NCI-H2227 treated with DMSO at 0.1 percent for 48 hours (cell line): ENCODE measurements around the gene DNAJC22.
"Not testable (repeated sequence)": the region's sequence is repeated elsewhere in the genome, so short reads cannot be mapped to it uniquely, and the experiment has no call there.

Source experiments
- DNase-seq: peaks from one replicate; lab custom pipeline; 2025; lab: John Stamatoyannopoulos, UW

The DNAJC22 gene

DNA sequence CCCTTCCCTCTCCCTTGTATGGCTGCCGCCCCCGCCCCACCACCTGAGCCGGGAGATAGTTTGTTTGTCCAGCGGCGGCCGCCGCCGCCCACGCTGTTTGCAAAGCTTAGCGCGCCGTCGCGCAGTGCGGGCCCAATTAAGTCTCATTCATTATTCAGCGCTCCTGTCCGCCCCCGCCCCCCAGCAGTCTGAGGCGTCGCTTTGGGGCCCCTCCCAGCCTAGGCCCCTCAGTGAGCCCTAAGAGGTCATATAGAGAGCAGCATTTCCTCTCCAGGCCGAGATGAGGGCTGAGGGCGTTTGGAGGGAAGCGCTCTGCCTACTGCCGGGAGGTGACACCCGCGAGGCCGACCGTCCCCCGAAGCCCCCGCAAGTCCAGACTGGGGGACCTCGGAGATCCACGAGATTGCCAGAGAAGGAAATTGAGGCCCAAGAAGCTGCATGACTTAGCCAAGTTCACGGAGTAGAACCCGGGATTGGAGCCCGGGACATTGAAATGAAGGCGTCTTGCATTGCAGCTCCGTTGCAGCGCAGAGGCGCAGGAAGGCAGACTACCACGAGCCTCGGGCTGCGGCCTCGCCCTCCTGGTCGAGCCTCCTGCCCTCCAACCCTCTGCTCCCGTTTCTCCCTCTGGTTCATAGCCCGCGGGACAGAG is at the start of gene DNAJC22:
DNAJC22 (plus strand) TSS at position 230 of the 652 bp plus-strand sequence. CDS start 1,985 bp downstream, outside the sequence.
- DNase-seq = no peak

DNA sequence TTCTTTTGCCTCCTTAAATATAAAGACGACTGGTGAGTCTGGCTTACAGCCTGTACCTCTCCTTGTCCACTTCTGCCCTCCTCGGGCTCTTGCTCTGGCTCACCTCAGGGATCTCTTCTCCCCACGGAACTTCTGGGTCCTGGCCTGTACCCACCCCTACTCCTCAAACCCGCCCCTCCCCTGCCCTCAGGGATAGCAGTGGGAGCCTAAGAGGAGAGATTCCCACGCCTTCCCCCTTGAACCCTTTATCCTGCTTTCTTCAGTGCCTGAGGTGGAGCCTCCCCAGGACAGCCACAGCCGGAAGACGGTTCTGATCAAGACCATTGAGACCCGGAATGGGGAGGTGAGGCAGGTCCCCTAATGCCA is 49.0 kb upstream of the DNAJC22 start:
- DNase-seq = no peak

DNA sequence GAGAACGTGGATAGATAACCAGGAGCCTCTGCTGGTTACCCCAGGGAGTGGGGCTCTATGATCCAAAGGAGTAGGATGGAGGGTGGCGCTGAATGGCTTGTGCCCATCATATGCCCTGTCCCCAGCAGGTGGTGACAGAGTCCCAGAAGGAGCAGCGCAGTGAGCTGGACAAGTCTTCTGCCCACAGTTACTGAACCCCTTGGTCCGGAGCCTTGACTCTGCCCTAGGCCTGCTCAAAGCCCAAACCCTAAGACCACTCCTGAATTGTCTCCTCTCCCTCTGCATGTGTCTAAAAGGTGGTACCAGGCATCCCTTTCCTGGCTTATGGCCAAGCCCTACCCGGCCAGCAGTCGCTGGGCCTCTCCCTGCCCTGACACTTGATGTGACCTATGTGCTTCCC is 48.5 kb upstream of the DNAJC22 start:
- DNase-seq = no peak

DNA sequence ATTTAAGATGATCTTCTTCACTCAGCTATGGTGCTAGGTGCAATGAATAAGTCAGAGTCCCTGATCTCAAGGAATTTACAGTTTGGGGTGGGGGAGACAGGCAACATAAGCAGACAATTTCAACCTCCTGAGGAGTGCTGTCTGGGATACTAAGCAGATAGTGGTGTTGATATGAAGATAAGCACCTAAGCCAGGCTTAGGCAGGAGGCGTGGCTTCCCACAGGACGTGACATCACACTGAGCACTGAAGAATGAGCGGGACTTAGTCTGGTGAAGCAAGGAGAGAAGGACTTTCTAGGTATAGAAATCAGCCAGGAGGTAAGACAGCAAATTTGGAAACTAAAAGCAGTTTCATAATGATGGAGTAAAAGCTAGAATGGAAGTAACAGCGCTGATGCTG is 44.9 kb upstream of the DNAJC22 start:
- DNase-seq = no peak

DNA sequence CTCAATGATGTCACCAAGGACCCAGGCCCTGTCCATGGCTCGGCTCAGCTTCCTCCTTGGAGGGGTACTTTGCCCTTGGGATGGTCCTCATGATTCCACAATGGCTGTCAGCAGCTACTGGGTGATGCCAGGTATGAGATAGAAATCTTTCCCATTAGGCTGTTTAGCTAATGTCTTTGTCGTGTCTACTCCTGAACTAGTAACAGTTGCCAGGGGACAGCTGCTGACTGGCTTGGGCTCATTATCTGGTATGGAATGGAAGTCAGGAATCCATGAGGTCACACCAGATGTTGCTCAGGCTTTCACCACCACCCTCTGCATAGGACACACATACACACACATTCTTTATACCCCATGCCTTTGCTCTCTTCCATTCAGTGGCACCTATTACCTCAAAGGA is 42.5 kb upstream of the DNAJC22 start:
- DNase-seq = no peak

DNA sequence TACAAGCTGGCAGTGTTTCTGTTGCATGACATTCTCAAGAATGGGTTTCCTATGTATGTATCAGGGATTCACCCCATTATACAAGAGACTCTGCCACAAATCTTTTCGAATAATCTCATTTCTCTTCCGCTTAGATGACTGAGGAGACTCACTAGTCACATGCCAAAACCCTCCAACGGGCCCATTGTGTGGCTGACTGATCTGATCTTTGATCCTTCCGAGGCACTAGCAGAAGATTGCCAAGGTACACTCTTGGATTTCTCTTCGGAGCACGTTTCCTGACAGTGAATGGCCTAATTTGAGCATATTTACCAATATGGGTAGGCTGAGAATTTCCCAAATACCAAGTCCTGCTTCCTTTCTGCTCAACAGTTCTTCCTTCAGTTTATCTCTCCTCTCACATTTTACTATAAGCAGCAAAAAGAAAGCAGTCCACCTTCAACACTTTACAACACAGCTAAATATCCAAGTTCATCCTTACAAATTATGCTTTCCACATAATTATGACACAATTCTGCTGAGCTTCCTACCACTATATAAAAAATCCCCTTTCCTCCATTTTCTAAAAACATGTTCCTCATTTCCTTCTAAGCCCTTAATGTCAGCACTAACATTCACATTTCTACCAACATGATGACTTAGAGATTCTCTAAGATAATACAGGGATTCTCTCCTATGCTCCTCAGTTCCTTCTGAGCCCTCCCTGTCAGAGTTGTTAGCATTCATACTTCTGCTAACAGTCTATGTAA is 40.8 kb upstream of the DNAJC22 start:
- no peak for DNase-seq

DNA sequence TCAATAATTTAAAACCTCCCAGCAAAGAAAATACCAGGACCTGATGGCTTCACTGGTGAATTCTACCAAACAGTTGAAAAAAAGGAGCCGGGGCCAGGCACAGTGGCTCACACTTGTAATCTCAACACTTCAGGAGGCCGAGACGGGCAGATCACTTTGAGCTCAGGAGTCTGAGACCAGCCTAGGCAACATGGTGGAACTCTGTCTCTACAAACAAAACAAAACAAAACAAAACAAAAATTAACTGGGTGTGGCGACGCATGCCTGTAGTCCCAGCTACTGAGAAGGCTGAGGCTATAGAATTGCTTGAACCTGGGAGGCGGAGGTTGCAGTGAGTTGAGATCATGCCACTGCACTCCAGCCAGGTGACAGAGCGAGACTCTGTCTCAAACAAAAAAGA is 37.3 kb upstream of the DNAJC22 start:
- DNase-seq = no peak

DNA sequence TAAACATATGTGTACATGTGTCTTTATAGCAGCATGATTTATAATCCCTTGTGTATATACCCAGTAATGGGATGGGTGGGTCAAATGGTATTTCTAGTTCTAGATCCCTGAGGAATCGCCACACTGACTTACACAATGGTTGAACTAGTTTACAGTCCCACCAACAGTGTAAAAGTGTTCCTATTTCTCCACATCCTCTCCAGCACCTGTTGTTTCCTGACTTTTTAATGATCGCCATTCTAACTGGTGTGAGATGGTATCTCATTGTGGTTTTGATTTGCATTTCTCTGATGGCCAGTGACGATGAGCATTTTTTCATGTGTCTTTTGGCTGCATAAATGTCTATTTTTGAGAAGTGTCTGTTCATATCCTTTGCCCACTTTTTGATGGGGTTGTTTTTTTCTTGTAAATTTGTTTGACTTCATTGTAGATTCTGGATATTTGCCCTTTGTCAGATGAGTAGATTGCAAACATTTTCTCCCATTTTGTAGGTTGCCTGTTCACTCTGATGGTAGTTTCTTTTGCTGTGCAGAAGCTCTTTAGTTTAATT is 36.2 kb upstream of the DNAJC22 start:
- not testable (repeated sequence) for DNase-seq

DNA sequence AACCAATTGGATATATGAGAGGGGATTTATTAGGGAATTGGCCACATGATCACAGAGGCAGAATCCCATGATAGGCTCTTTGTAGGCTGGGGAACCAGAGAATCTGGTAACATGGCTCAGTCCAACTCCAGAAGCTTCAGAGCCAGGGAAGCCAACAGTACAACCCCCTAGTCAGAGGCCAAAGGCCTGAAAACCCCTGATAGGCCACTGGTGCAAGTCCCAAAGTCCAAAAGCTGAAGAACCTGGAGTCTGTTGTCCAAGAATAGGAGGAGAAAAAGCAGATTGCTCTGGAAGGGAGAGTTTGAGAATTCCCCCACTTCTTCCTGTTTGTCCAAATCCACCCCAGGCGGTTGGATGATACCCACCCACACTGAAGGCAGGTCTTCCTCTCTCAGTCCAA is 31.9 kb upstream of the DNAJC22 start:
- no peak for DNase-seq

DNA sequence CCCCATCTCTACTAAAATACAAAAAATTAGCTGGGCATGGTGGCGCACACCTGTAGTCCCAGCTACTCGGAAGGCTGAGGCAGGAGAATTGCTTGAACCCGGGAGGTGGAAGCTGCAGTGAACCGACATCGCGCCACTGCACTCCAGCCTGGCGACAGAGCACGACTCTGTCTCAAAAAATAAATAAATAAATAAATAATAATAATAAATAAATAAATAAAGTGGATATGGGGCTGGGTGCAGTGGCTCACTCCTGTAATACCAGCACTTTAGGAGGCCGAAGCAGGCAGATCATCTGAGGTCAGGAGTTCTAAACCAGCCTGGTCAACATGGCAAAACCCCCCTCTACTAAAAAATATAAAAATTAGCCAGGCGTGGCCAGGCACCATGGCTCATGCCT is 29.6 kb upstream of the DNAJC22 start:
- DNase-seq = not testable (repeated sequence)

DNA sequence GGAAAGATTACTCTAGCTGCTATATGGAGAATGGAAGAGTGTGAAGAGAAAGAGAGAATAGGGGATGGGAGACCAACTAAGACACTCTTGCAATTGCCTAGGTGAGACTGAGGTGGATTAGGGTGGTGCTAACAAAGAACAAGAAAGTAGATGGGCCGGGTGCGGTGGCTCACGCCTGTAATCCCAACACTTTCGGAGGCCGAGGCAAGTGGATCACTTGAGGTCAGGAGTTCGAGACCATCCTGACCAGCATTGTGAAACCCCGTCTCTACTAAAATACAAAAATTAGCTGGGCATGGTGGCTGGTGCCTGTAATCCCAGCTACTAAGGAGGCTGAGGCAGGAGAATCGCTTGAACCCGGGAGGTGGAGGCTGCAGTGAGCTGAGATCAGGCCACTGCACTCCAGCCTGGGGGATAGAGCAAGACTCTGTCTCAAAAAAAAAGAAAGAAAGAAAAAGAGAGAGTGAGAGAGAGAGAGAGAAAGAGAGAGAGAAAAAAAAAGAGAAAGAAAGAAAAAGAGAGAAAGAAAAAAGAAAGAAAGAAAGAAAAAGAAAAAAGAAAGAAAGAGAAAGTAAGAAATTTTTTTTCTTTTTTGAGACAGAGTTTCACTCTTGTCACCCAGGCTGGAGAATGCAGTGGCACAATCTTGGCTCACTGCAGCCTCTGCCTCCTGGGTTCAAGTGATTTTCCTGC is 26.1 kb upstream of the DNAJC22 start:
- DNase-seq = not testable (repeated sequence)

DNA sequence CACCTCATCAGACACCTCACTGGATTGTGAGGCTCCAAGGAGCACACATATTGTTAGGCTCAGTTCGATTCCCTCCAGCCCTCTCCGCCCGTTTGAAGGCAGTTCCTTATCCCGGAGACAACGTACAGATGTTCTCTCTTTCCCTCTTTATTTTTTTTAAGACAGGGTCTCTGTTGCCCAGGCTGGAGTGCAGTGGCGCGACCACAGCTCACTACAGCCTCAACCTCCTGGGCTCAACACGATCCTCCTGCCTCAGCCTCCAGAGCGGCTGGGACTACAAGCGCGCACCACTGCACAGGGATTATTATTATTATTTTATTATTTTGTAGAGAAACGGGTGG is 24.4 kb upstream of the DNAJC22 start:
- no peak for DNase-seq

DNA sequence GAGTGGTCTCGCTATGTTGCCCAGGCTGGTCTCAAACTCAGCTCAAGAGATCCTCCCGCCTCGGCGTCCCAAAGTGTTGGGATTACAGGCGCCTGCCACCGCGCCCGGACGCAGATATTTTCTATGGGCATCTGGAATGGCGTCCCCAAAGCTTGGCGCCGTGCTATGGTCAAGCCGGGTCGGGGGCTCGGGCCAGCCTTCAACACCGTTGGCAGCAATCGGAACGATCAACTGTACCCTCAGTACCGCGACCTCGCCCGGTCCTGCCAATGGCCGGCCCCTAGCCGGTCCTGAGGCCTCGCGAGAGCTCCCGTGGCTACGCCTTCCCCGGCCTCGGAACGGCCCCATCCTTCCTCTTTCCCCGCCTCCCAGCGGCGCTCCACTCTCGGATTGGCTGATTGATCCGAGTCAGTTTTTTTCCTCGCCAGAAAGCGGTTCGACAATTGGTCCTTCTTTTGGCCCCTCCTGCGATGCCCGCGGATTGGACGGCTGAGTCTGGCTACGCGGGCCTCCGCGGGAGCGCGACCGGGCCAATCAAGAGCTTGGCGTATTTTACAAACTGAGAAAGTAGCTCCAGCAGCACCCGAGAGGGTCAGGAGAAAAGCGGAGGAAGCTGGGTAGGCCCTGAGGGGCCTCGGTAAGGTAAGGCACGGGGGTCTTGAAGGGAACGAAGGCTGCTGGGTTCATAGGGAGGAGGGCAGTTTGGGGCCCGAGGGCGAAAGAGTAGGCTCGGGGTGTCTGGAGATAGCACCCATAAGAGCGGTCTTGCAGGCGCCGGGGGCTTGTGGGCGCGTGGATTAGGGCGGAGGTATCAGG is 23.8 kb upstream of the DNAJC22 start, which contains the start of gene TROAP:
TROAP (plus strand) TSS at position 548 of the 816 bp plus-strand sequence. CDS start 354 bp downstream, outside the sequence.
- DNase-seq = peak; percentile 97

DNA sequence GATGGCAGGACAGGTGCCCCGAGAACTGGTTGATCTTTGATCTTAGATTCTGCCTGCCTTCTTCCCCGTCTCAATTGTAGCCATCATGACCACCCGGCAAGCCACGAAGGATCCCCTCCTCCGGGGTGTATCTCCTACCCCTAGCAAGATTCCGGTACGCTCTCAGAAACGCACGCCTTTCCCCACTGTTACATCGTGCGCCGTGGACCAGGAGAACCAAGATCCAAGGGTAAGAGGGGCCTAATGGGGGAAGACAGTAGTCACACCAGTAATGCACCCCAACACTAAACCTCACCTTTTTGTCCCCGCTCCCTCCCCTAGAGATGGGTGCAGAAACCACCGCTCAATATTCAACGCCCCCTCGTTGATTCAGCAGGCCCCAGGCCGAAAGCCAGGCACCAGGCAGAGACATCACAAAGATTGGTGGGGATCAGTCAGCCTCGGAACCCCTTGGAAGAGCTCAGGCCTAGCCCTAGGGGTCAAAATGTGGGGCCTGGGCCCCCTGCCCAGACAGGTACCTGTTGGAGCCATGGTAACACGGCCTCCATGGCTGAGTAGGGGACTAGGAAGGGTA is 23.1 kb upstream of the DNAJC22 start:
- DNase-seq = no peak

DNA sequence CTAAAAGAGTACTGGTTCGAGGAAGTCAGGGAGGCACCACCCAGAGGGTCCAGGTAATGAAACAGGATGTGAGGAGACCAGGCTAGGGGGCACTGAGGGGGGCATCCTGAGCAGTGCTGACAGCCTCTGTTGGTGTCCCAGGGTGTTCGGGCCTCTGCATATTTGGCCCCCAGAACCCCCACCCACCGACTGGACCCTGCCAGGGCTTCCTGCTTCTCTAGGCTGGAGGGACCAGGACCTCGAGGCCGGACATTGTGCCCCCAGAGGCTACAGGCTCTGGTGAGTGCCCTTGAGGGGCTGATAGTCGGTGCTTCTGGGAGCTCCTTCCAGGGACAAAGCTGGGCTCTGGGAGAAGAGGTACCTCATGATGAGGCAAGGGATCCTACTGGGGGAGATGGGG is 21.1 kb upstream of the DNAJC22 start:
- no peak for DNase-seq

DNA sequence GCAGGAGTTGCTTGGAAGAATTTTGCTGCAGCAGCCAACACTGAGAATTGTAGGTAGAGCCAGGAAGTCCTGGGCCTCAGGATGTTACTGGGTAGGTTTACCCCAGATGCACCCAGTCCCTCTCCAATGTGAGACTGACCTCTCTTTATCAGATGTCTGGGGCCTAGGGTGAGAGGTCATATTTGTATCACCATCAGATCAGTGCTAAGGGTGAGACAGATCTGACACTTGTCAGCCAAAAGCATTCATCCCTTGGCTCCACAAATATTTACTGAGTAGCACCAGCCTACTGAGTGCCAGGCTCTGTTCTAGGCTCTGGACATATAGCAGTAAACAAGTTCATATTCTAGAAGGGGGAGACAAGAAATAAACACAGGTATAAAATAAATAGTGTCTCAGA is 19.3 kb upstream of the DNAJC22 start:
- no peak for DNase-seq

DNA sequence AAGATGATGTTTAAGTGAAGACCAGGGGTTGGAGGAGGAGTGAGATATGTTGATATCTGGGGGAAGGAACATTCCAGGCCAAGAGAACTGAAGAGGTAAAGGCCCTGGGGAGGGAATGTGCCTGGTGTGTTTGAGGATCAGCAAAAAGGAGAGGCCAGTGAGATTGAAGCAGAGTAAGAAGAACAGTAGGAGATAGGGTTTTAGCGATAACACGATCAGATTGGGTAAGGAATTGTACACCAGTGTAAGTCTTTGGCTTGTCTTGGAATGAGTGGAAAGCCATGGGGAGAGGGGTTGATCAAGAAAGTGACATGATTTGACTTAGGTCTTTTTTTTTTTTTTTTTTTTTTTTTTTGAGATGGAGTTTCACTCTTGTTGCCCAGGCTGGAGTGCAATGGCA is 18.8 kb upstream of the DNAJC22 start:
- DNase-seq = no peak

DNA sequence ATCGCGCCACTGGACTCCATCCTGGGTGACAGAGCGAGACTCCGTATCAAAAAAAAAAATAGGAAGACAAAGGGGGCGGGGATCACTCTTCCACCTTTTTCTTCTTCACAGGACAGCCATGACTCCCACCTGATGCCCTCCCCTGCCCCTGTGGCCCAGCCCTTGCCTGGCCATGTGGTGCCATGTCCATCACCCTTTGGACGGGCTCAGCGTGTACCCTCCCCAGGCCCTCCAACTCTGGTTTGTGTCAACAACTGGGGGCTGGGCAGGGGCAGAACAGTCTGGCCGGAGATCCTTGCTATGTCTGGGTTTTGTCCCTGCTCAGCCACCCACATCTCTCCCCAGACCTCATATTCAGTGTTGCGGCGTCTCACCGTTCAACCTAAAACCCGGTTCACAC is 17.9 kb upstream of the DNAJC22 start:
- DNase-seq = no peak

DNA sequence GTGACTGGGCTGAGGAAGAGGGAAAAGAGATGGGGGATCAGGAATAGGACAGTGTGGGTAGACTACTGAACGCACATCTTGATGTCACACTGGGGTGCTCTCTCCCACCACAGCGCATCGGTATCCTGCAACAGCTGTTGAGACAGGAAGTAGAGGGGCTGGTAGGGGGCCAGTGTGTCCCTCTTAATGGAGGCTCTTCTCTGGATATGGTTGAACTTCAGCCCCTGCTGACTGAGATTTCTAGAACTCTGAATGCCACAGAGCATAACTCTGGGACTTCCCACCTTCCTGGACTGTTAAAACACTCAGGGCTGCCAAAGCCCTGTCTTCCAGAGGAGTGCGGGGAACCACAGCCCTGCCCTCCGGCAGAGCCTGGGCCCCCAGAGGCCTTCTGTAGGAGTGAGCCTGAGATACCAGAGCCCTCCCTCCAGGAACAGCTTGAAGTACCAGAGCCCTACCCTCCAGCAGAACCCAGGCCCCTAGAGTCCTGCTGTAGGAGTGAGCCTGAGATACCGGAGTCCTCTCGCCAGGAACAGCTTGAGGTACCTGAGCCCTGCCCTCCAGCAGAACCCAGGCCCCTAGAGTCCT is 16.6 kb upstream of the DNAJC22 start:
- no peak for DNase-seq

DNA sequence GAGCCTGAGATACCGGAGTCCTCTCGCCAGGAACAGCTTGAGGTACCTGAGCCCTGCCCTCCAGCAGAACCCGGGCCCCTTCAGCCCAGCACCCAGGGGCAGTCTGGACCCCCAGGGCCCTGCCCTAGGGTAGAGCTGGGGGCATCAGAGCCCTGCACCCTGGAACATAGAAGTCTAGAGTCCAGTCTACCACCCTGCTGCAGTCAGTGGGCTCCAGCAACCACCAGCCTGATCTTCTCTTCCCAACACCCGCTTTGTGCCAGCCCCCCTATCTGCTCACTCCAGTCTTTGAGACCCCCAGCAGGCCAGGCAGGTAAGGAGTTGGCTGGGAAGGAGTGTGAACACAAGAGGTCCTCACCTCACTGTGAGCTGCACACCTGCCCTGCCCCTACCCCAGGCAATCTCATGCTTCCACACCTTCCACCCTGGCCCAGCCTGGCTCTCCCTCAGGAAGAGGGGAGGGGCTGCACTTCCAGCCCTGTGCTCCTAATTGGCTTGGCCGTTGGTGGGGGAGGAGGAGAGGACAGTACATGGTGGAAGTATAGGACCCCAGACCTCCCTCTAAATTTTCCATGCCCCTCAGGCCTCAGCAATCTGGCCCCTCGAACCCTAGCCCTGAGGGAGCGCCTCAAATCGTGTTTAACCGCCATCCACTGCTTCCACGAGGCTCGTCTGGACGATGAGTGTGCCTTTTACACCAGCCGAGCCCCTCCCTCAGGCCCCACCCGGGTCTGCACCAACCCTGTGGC is 15.9 kb upstream of the DNAJC22 start:
- no peak for DNase-seq
